ENCODE data around the gene SYNPO2. TPM values are rescaled to one million over a fixed set of nuclear protein-coding genes. Genes with fewer than 3 reads are reported as not detected.

The SYNPO2 gene
- total and polyA plus RNA-seq, 2 of the 13 experiments (the other 11 are each of a cell fraction or from before 2014, with no cell fraction given) = not detected

GRCh38 chr4:119070301-119070700 lies 181.6 kb downstream of the SYNPO2 start (continued):
- TF ChIP-seq, protein P1, sequence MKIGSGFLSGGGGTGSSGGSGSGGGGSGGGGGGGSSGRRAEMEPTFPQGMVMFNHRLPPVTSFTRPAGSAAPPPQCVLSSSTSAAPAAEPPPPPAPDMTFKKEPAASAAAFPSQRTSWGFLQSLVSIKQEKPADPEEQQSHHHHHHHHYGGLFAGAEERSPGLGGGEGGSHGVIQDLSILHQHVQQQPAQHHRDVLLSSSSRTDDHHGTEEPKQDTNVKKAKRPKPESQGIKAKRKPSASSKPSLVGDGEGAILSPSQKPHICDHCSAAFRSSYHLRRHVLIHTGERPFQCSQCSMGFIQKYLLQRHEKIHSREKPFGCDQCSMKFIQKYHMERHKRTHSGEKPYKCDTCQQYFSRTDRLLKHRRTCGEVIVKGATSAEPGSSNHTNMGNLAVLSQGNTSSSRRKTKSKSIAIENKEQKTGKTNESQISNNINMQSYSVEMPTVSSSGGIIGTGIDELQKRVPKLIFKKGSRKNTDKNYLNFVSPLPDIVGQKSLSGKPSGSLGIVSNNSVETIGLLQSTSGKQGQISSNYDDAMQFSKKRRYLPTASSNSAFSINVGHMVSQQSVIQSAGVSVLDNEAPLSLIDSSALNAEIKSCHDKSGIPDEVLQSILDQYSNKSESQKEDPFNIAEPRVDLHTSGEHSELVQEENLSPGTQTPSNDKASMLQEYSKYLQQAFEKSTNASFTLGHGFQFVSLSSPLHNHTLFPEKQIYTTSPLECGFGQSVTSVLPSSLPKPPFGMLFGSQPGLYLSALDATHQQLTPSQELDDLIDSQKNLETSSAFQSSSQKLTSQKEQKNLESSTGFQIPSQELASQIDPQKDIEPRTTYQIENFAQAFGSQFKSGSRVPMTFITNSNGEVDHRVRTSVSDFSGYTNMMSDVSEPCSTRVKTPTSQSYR (CRISPR knock-in tag; IDR thresholded peaks at IDR 0.05; ENCODE audit: borderline replicate concordance) = peak; percentile 92
- peak; percentile 69 for TF ChIP-seq GFI1 (CRISPR knock-in tag; IDR thresholded peaks at IDR 0.05; ENCODE audit: borderline replicate concordance)
- TF ChIP-seq NONO (IDR thresholded peaks at IDR 0.05) = no peak
- no peak for TF ChIP-seq NONO (CRISPR knock-in tag; conservative IDR thresholded peaks at IDR 0.05)

DNA sequence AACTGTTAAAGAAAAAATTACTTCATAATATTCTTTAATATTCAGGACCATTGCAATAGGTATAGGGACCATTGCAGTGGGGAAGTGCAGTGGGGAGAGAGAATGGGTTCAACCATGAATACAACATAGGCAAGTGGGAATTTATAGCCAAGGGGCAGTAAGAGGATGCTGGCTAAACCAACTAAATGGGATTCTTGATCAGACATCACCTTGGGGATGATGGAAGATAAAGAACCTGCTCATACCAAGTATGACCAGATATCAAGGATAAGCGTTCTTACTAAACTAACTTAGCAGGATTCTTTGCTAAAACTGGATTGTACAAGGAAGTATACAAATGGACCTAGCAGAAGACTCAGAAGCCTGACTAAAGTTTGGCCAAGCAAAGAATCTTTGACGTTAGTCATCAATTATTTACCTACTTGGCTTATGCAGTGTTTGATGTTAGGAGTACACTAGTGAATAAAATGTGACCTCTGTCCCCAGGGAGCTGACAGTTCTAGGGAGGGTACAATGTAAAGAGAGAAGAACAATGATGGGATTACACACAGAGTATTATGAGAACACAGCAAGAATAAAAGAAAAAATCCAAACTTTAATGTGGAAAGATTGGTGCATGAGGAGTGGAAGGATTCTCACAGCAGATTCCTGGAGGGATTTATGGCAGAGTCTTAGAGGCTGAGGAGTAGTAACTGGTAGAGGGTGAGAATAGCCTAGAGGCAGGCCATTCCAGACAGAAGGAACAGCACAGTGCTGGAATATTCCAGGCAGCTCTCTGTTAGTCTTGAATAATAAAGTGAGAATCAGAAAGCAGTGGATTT lies 192.3 kb downstream of the SYNPO2 start:
- no peaks in the 10 kb centered on the region for H3K79me2 ChIP-seq (ENCODE audit: insufficient read depth, low read length)
- FAIRE-seq (peak; percentile 86), ATAC-seq (peak; percentile 100), DNase-seq (ENCODE audit: low spot score) (peak; percentile 96)
- CTCF ChIA-PET (ENCODE audit: low intra/inter-chr PET ratio, low total read pairs) = no interaction called here
- no peaks in the 10 kb centered on the region for H3K36me3 ChIP-seq (replicated peaks in 1 of 2; ENCODE audit: control insufficient read depth in 1 of 2, insufficient read depth in 2 of 2, low read length in 2 of 2)
- WGBS (ENCODE audit: low lambda C conversion rate) = 0% methylated on average over 2 of the region's 2 CpGs
- no peaks in the 10 kb centered on the region for H3K9me3 ChIP-seq (ENCODE audit: low read length)
- POLR2A ChIA-PET = interaction anchor here (1.0 to 1.4 kb wide), 4 partner anchors 11 to 132 kb away, joined by 3 to 7 read pairs (median 4); partner anchors contain the start of gene USP53
- H3K4me2 ChIP-seq (ENCODE audit: low read depth, low read length) = peak overlapping the region; percentile 67
- peak overlapping the region; percentile 50 for H3K9ac ChIP-seq (ENCODE audit: insufficient read depth, low read depth, low read length)
- H3K27me3 ChIP-seq (ENCODE audit: control insufficient read depth in 1 of 2, insufficient read depth in 2 of 2, low read length in 2 of 2) = no peaks in the 10 kb centered on the region
- no TSS peak for BruUV-seq (replicated peaks)
- H2AFZ ChIP-seq (ENCODE audit: low read length) = no peak overlapping the region
- H4K20me1 ChIP-seq (ENCODE audit: insufficient read depth, low read length) = no peaks in the 10 kb centered on the region
- H3K4me3 ChIP-seq (replicated peaks in 1 of 3; ENCODE audit: insufficient read depth in 1 of 3, low read depth in 2 of 3, low read length in 3 of 3) = peak overlapping the region in 2 of 3 experiments; percentile 19 to 23; a peak in 2 of 6 replicates
- intact Hi-C loops (cut with micrococcal nuclease; ENCODE audit: unreplicated experiment) (no loop called here), in situ Hi-C loops (cut with HindIII; ENCODE audit: extremely low pct_ligation_motif_present, low pct_unique_long_range_greater_than_20kb) (no loop called here)
- H3K4me1 ChIP-seq (ENCODE audit: insufficient read depth, low read length) = peaks cover 34% of the 10 kb centered on the region
- H3K27ac ChIP-seq (ENCODE audit: extremely low read length, insufficient read depth, low read length) = peak overlapping the region; percentile 60
- TF ChIP-seq ZNF251 (CRISPR knock-in tag; IDR thresholded peaks at IDR 0.05) = no peak
- TF ChIP-seq BCL6 (CRISPR knock-in tag; IDR thresholded peaks at IDR 0.05) = peak; percentile 55; the same call in 1 of the 2 replicates
- peak; percentile 89 for TF ChIP-seq GATAD2A (CRISPR knock-in tag; IDR thresholded peaks at IDR 0.05)
- no peak for TF ChIP-seq HMGA1 (CRISPR knock-in tag; conservative IDR thresholded peaks at IDR 0.05)
- TF ChIP-seq ZNF598 (CRISPR knock-in tag; IDR thresholded peaks at IDR 0.05; ENCODE audit: borderline replicate concordance) = no peak
- TF ChIP-seq ZNF841 (CRISPR knock-in tag; IDR thresholded peaks at IDR 0.05; ENCODE audit: borderline replicate concordance) = no peak
- TF ChIP-seq ZBTB49 (CRISPR knock-in tag; IDR thresholded peaks at IDR 0.05; ENCODE audit: borderline replicate concordance) = no peak
- peak; percentile 96 for TF ChIP-seq ARID3A (IDR thresholded peaks at IDR 0.05; ENCODE audit: low read depth, low read length)
- no peak for TF ChIP-seq ZFP36L1 (CRISPR knock-in tag; IDR thresholded peaks at IDR 0.05)
- TF ChIP-seq ZFAT (CRISPR knock-in tag; conservative IDR thresholded peaks at IDR 0.05) = no peak
- no peak for TF ChIP-seq GABPA (IDR thresholded peaks at IDR 0.05; ENCODE audit: low read depth, low read length)
- TF ChIP-seq GABPA (CRISPR knock-in tag; IDR thresholded peaks at IDR 0.05; ENCODE audit: low read depth) = no peak

All from HepG2 (cell line).